Upper lobe of left lung (tissue), 6 donors: ENCODE measurements around the gene TNFRSF6B. TPM values are rescaled to one million over a fixed set of nuclear protein-coding genes. Genes with fewer than 3 reads are reported as not detected.
A peak's percentile ranks its signal among the peaks of the same experiment; 100 is the strongest.
"Not testable (repeated sequence)": the region's sequence is repeated elsewhere in the genome, so short reads cannot be mapped to it uniquely, and the experiment has no call there.

Experiments used
- ATAC-seq, 2 donors: fragments of 200-7000 bp; cut with Tn5 transposase; one replicate each; pipeline ENCODE4 v1.9.1; 2022; ENCODE audit warnings: mild to moderate bottlenecking in 2 of 2, moderate library complexity in 2 of 2; ENCODE audit not compliant: low FRiP score in 2 of 2
- DNase-seq, 2 donors: peaks; one replicate each; pipeline ENCODE4 v3.0.0-alpha.2; 2019 to 2020
- H3K27ac ChIP-seq, 4 donors: fragments of 200-600 bp; sonication (generic); one replicate each; pipeline ENCODE4 v1.5.1; 2016 to 2019
- H3K27me3 ChIP-seq, 4 donors: fragments of 200-600 bp; sonication (generic); one replicate each; pipeline ENCODE4 v1.5.1; 2017 to 2019
- H3K36me3 ChIP-seq, 4 donors: fragments of 200-600 bp; sonication (generic); one replicate each; pipeline ENCODE4 v1.5.1; 2016 to 2019
- H3K4me1 ChIP-seq, 4 donors: fragments of 200-600 bp; sonication (generic); one replicate each; pipeline ENCODE4 v1.5.1; 2018 to 2019
- H3K4me3 ChIP-seq, 4 donors: fragments of 200-600 bp; sonication (generic); one replicate each; pipeline ENCODE4 v1.5.1; 2017 to 2019; ENCODE audit warnings: mild to moderate bottlenecking in 2 of 4, moderate library complexity in 1 of 4
- H3K9me3 ChIP-seq, 4 donors: fragments of 200-600 bp; sonication (generic); one replicate each; pipeline ENCODE4 v1.5.1; 2018 to 2019
- EP300 ChIP-seq, 4 donors: sonication (generic); formaldehyde crosslinking; IDR thresholded peaks; one replicate each; pipeline ENCODE4 v1.5.1; 2017; ENCODE audit warnings: antibody characterized with exemption in 4 of 4, control low read depth in 2 of 4
- POLR2A ChIP-seq, 4 donors: fragments of 450-650 bp; IDR thresholded peaks; one replicate each; pipeline ENCODE4 v1.5.1; 2016 to 2017; ENCODE audit warnings: antibody characterized with exemption in 4 of 4, mild to moderate bottlenecking in 2 of 4
- POLR2AphosphoS5 ChIP-seq, 2 donors: sonication (generic); formaldehyde crosslinking; IDR thresholded peaks; one replicate each; pipeline ENCODE4 v1.5.1; 2017; ENCODE audit warnings: antibody characterized with exemption in 2 of 2
- WGBS, 2 donors: methylation state at CpG; one replicate each; pipeline ENCODE4 v1.1.5; 2017 to 2018; 5-methylcytosine and 5-hydroxymethylcytosine counted together
- total RNA-seq, 6 donors: library from RNA; depleted of rRNA in 4 of 6; stranded (reverse); fragments of >200 nt in 4 of 6; gene quantifications; one replicate each; pipeline versions ENCODE4 v1.1.0 to v1.2.1, GENCODE V29; 2016 to 2021
- TF ChIP-seq, protein P1 (sequence below), 6 experiments: fragments of 450-650 bp in 4 of 6; fragments of 200-600 bp in 2 of 6; sonication (generic) in 2 of 6; IDR thresholded peaks; one replicate each; pipeline ENCODE4 v1.5.1; 2016 to 2019; ENCODE audit warnings: antibody characterized with exemption in 6 of 6
- donor health status: DM: no; HTN: no; CAD: no; lungs with moderate emphysema.
- donor health status: DM: no; HTN: yes; CAD: no; lungs with severe emphysema.

TNFRSF6B gene
- total RNA-seq, 6 donors from 2014 or later, result 13.8 to 34.8 (median 16.9) TPM

DNA sequence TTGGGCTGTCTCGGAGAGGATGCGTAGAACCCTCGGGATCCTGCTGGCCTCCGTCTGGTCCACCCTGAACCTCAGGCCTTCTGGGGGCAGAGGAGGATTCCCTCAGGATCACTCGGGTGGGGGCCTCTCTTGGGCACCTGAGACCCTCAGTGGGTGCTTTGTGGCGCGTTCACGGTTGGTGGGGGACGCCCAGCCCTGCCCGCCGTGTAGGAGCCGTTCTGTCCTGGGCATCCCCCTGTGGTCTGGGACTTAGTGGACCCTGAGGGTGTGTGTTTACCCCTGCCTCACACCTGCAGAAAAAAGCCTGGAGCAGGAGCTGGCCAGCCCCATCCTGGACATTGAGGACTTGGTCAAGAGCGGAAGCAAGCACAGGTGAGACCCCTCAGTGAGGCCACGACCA lies 30.7 kb upstream of the TNFRSF6B start:
- H3K4me3 ChIP-seq, result no peak overlapping the region
- 91 to 96% methylated on average over 2 to 12 of the region's 14 CpGs for WGBS, 2 donors
- no peaks in the 10 kb centered on the region for H3K27me3 ChIP-seq
- ATAC-seq (no peak), DNase-seq (peak in 1 of 2 donors; percentile 46)
- peaks cover 6 to 81% (median 62%) of the 10 kb centered on the region in 4 donors for H3K36me3 ChIP-seq
- no peaks in the 10 kb centered on the region for H3K4me1 ChIP-seq
- TF ChIP-seq EP300 (IDR thresholded peaks at IDR 0.05) (no peak), POLR2A (IDR thresholded peaks at IDR 0.05) (no peak), POLR2AphosphoS5 (IDR thresholded peaks at IDR 0.05) (no peak)
- TF ChIP-seq, protein P1, sequence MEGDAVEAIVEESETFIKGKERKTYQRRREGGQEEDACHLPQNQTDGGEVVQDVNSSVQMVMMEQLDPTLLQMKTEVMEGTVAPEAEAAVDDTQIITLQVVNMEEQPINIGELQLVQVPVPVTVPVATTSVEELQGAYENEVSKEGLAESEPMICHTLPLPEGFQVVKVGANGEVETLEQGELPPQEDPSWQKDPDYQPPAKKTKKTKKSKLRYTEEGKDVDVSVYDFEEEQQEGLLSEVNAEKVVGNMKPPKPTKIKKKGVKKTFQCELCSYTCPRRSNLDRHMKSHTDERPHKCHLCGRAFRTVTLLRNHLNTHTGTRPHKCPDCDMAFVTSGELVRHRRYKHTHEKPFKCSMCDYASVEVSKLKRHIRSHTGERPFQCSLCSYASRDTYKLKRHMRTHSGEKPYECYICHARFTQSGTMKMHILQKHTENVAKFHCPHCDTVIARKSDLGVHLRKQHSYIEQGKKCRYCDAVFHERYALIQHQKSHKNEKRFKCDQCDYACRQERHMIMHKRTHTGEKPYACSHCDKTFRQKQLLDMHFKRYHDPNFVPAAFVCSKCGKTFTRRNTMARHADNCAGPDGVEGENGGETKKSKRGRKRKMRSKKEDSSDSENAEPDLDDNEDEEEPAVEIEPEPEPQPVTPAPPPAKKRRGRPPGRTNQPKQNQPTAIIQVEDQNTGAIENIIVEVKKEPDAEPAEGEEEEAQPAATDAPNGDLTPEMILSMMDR (IDR thresholded peaks at IDR 0.05), result no peak
- H3K27ac ChIP-seq, result no peak overlapping the region
- no peaks in the 10 kb centered on the region for H3K9me3 ChIP-seq

DNA sequence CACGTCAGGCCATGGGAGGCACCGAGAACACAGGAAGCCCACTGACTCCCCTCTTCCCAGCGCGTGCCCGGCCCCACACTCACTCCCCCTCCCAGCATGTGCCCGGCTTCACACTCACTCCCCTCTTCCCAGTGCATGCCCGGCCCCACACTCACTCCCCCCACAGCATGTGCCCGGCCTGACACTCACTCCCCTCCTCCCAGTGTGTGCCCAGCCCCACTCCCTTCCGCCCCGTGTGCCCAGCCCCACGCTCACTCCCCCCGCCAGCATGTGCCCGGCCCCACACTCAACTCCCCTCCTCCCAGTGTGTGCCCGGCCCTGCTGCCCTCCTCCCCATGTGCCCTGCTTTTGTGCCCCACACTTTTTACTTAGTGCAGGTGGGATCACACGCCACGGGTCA lies 28.6 kb upstream of the TNFRSF6B start:
- TF ChIP-seq POLR2AphosphoS5 (IDR thresholded peaks at IDR 0.05) (no peak), EP300 (IDR thresholded peaks at IDR 0.05) (no peak), POLR2A (IDR thresholded peaks at IDR 0.05) (no peak)
- TF ChIP-seq, protein P1 (IDR thresholded peaks at IDR 0.05), result no peak
- peak in 1 of 2 donors; percentile 48 for DNase-seq
- H3K4me3 ChIP-seq, result no peak overlapping the region
- H3K27ac ChIP-seq, result no peak overlapping the region
- ATAC-seq, result no peak
- H3K4me1 ChIP-seq, result no peaks in the 10 kb centered on the region
- peaks cover 0 to 67% (median 47%) of the 10 kb centered on the region in 4 donors for H3K36me3 ChIP-seq
- no peaks in the 10 kb centered on the region for H3K9me3 ChIP-seq
- WGBS, 2 donors, result 91 to 92% methylated on average over 16 of the region's 16 CpGs
- H3K27me3 ChIP-seq, result no peaks in the 10 kb centered on the region

DNA sequence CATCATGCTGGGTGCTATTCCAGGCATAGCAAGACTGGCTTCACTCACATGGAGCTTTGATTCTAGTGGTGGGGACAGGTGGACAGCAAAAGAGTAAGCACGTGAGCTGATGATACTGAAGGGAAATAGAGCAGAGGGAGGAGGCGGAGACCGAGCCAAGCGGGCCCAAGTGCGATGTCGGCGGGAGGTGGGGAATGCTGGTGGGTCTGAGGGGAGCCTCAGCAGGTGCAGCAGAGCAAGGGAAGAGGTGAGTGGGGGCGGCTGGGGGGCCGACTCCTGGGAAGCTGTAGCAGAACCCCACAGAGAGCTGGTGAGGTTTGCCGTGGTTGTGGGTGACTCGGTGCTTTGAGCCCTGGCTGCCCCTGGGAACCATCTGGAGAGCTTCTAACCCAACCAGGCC lies 28.1 kb upstream of the TNFRSF6B start:
- Histone ChIP-seq H3K27ac (no peak overlapping the region), H3K4me3 (no peak overlapping the region), H3K9me3 (no peaks in the 10 kb centered on the region), H3K27me3 (no peaks in the 10 kb centered on the region), H3K4me1 (no peaks in the 10 kb centered on the region), H3K36me3 (peaks cover 0 to 65% (median 43%) of the 10 kb centered on the region in 4 donors)
- 96% methylated on average over 10 to 11 of the region's 11 CpGs for whole genome bisulfite sequencing, 2 donors
- TF ChIP-seq EP300 (IDR thresholded peaks at IDR 0.05) (no peak), POLR2AphosphoS5 (IDR thresholded peaks at IDR 0.05) (no peak), POLR2A (IDR thresholded peaks at IDR 0.05) (no peak)
- TF ChIP-seq, protein P1 (IDR thresholded peaks at IDR 0.05), result no peak
- DNase-seq, result peak in 1 of 2 donors; percentile 57
- no peak for ATAC-seq

DNA sequence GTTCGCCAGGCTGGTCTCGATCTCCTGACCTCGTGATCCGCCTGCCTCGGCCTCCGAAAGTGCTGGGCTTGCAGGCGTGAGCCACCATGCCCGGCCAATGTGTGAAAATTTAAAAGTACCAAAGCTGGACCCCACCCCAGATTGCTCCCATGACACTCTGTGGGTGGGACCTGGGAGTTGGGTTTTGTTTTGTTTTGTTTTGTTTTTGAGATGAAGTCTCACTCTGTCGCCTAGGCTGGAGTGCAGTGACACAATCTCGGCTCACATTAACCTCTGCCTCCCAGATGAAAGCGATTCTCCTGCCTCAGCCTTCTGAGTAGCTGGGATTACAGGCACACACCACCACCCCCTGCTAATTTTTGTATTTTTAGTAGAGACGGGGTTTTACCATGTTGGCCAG lies 24.8 kb upstream of the TNFRSF6B start:
- ATAC-seq, H3K9me3 ChIP-seq, H3K27ac ChIP-seq, H3K4me1 ChIP-seq, DNase-seq, H3K27me3 ChIP-seq, H3K4me3 ChIP-seq: not testable (repeated sequence)
- peaks cover 0 to 64% (median 40%) of the 10 kb centered on the region in 4 donors for H3K36me3 ChIP-seq
- WGBS, 2 donors, result 94 to 96% methylated on average over 12 of the region's 12 CpGs

DNA sequence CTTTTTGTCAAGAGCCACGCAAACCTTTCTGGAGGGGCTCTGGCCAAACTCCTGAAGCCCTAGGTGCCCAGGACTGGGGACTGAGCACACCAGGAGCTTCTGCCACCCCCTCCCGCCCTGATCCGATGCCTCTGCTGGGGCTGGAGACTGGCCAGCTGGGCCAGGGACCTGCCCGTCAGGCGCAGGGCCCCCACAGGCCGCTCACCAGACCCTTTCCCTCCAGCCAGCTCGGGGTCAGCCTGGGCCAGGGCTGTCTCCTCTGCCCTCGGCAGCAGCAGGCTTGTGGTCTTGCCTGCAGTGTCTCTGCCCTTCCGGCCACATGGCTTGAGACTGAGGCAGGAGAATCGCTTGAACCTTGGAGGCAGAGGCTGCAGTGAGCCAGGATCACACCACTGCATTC lies 23.8 kb upstream of the TNFRSF6B start:
- ATAC-seq, result peak in 1 of 2 donors; percentile 7
- H3K4me1 ChIP-seq, result no peaks in the 10 kb centered on the region
- no peaks in the 10 kb centered on the region for H3K27me3 ChIP-seq
- TF ChIP-seq EP300 (IDR thresholded peaks at IDR 0.05) (no peak), POLR2AphosphoS5 (IDR thresholded peaks at IDR 0.05) (no peak), POLR2A (IDR thresholded peaks at IDR 0.05) (no peak)
- TF ChIP-seq, protein P1 (IDR thresholded peaks at IDR 0.05), result no peak
- peaks cover 0 to 61% (median 35%) of the 10 kb centered on the region in 4 donors for H3K36me3 ChIP-seq
- 97 to 98% methylated on average over 6 to 10 of the region's 10 CpGs for WGBS, 2 donors
- H3K4me3 ChIP-seq, result no peak overlapping the region
- no peak overlapping the region for H3K27ac ChIP-seq
- peak in 1 of 2 donors; percentile 52 for DNase-seq
- no peaks in the 10 kb centered on the region for H3K9me3 ChIP-seq
